K562 (cell line): ENCODE results near the gene WFIKKN1. TPM values are rescaled to one million over a fixed set of nuclear protein-coding genes. Genes with fewer than 3 reads are reported as not detected.

ENCODE experiments used
- ADNP ChIP-seq: fragments of 200-800 bp; sonication (Bioruptor generic); IDR thresholded peaks from 2 replicates; pipeline ENCODE4 v1.6.1; 2016; ENCODE audit warnings: missing genetic modification characterization, missing compliant biosample characterization
- ARID1B ChIP-seq: fragments of 450-650 bp; IDR thresholded peaks from 2 replicates; pipeline ENCODE4 v1.6.1; 2016; ENCODE audit warnings: antibody characterized with exemption, mild to moderate bottlenecking, inconsistent platforms
- CBX2 ChIP-seq: fragments of 200-600 bp; sonication (generic); IDR thresholded peaks from one replicate; pipeline ENCODE4 v1.6.1; 2012; ENCODE audit warnings: mild to moderate bottlenecking, low read length, inconsistent platforms; ENCODE audit not compliant: insufficient read depth, poor library complexity, severe bottlenecking
- CEBPG ChIP-seq, 3 experiments: fragments of 200-800 bp in 1 of 3; sonication (Bioruptor generic) in 1 of 3; sonication (generic) in 1 of 3; formaldehyde crosslinking in 1 of 3; IDR thresholded peaks in 2 of 3; conservative IDR thresholded peaks in 1 of 3; 2 replicates each; pipeline versions ENCODE4 v1.6.1 to v1.8.0; 2016 to 2022; ENCODE audit warnings: missing compliant biosample characterization in 2 of 3, missing genetic modification characterization in 2 of 3, mild to moderate bottlenecking in 1 of 3, missing genetic modification reagents in 1 of 3
- CGGBP1 ChIP-seq: fragments of 250-450 bp; sonication (Bioruptor Pico); IDR thresholded peaks from 2 replicates; pipeline ENCODE4 v1.9.0; 2021; ENCODE audit warnings: mild to moderate bottlenecking
- CREB5 ChIP-seq: fragments of 250-450 bp; sonication (Bioruptor Pico); IDR thresholded peaks from 2 replicates; pipeline ENCODE4 v1.5.0; 2020; ENCODE audit warnings: mild to moderate bottlenecking
- ERF ChIP-seq: fragments of 450-650 bp; formaldehyde crosslinking; IDR thresholded peaks from 2 replicates; pipeline ENCODE4 v1.4.0; 2020; ENCODE audit warnings: mild to moderate bottlenecking, mixed read lengths
- HBP1 ChIP-seq: fragments of 450-650 bp; formaldehyde crosslinking; IDR thresholded peaks from 2 replicates; pipeline ENCODE4 v1.4.0; 2022; ENCODE audit warnings: missing genetic modification characterization
- NCOA2 ChIP-seq, 2 experiments: fragments of 450-650 bp; IDR thresholded peaks; 2 replicates each; pipeline ENCODE4 v1.6.1; 2018; ENCODE audit warnings: mild to moderate bottlenecking in 2 of 2, moderate library complexity in 1 of 2; ENCODE audit not compliant: partially characterized antibody in 2 of 2
- PHTF2 ChIP-seq: fragments of 250-450 bp; sonication (Bioruptor Pico); IDR thresholded peaks from 2 replicates; pipeline ENCODE4 v1.5.0; 2021; ENCODE audit warnings: mild to moderate bottlenecking
- POLR2AphosphoS5 ChIP-seq: IDR thresholded peaks from 2 replicates; pipeline ENCODE4 v1.6.1; 2011; ENCODE audit warnings: mild to moderate bottlenecking, low read depth, low read length, moderate library complexity; ENCODE audit not compliant: control insufficient read depth, insufficient read depth
- SRSF3 ChIP-seq: fragments of 200-400 bp; formaldehyde crosslinking; IDR thresholded peaks from 2 replicates; pipeline ENCODE4 v1.6.1; 2016; ENCODE audit warnings: mild to moderate bottlenecking, low read length, moderate library complexity; ENCODE audit not compliant: insufficient read depth
- STAT6 ChIP-seq: sonication (generic); formaldehyde crosslinking; IDR thresholded peaks from 2 replicates; pipeline ENCODE4 v1.8.1; 2023; ENCODE audit warnings: mild to moderate bottlenecking, missing genetic modification reagents
- TARDBP ChIP-seq: fragments of 450-650 bp; IDR thresholded peaks from 2 replicates; pipeline ENCODE4 v1.6.1; 2016
- ZBTB12 ChIP-seq: fragments of 250-450 bp; sonication (Bioruptor Pico); IDR thresholded peaks from 2 replicates; pipeline ENCODE4 v1.4.0; 2020
- ZNF175 ChIP-seq: fragments of 200-800 bp; sonication (Bioruptor generic); IDR thresholded peaks from 2 replicates; pipeline ENCODE4 v1.6.1; 2016; ENCODE audit warnings: low read depth, mild to moderate bottlenecking, missing genetic modification characterization, missing compliant biosample characterization
- ZNF224 ChIP-seq: sonication (generic); formaldehyde crosslinking; IDR thresholded peaks from 2 replicates; pipeline ENCODE4 v1.8.0; 2022; ENCODE audit warnings: mild to moderate bottlenecking, missing genetic modification reagents
- ZNF354B ChIP-seq: fragments of 250-450 bp; sonication (Bioruptor Pico); IDR thresholded peaks from 2 replicates; pipeline ENCODE4 v1.4.0; 2020
- ZNF431 ChIP-seq: sonication (generic); formaldehyde crosslinking; IDR thresholded peaks from 2 replicates; pipeline ENCODE4 v1.8.0; 2022; ENCODE audit warnings: mild to moderate bottlenecking, missing genetic modification reagents
- polyA plus RNA-seq, 8 experiments: library from polyadenylated mRNA; depleted of rRNA in 4 of 8; stranded (reverse) in 5 of 8; unstranded in 3 of 8; fragments of >200 nt; fragmentation: Nextera tagmentation in 2 of 8; fragmentation: Illumina TruSeq in 1 of 8; extraction: Ambion mirVana in 2 of 8; extraction: Trizol in 1 of 8; gene quantifications; 2 replicates each; pipeline versions ENCODE4 v1.2.1 to v1.2.3, GENCODE V29; 2011 to 2014; ENCODE audit warnings: inconsistent platforms in 1 of 8, missing spikeins in 1 of 8
- total RNA-seq, 7 experiments: library from RNA; depleted of rRNA in 6 of 7; stranded (reverse); fragments of >200 nt in 6 of 7; fragmentation: Illumina TruSeq in 2 of 7; extraction: Trizol in 2 of 7; gene quantifications; 2 replicates each; pipeline versions ENCODE4 v1.2.1 to v1.2.3, GENCODE V29; 2011 to 2021; ENCODE audit warnings: low replicate concordance in 1 of 7

The WFIKKN1 gene
- total and polyA plus RNA-seq, 9 of the 15 experiments (the other 6 are each of a cell fraction or from before 2014, with no cell fraction given) = 0.14 to 1.1 (median 0.50) TPM; not detected in 4

GRCh38 chr16:636206-637080 is 5.7 kb downstream of the WFIKKN1 start, which contains the start of gene METTL26 (continued):
- TF ChIP-seq ADNP (tag) (no peak), ZNF175 (no peak; the same call in 1 of the 2 replicates), CEBPG (CRISPR knock-in tag; IDR thresholded peaks at IDR 0.05) (no peak; the same call in 1 of the 2 replicates), CEBPG (tag; conservative IDR thresholded peaks at IDR 0.05 in 1 of 2, IDR thresholded peaks at IDR 0.05 in 1 of 2) (no peak), CGGBP1 (peak; percentile 86; the same call in 1 of the 2 replicates), CBX2 (no peak), CREB5 (CRISPR knock-in tag) (no peak), ZNF354B (no peak), STAT6 (CRISPR knock-in tag) (peak; percentile 65; the same call in 1 of the 2 replicates), HBP1 (0 out of 2 replicates have a peak, but pooled peaks have one; percentile 59), ARID1B (no peak), ZNF431 (CRISPR knock-in tag) (0 out of 2 replicates have a peak, but pooled peaks have one; percentile 62), PHTF2 (CRISPR knock-in tag) (no peak), ZNF224 (CRISPR knock-in tag) (no peak), POLR2AphosphoS5 (peak; percentile 42; the same call in 1 of the 2 replicates), SRSF3 (no peak), NCOA2 (IDR thresholded peaks at IDR 0.05; ENCODE audit: partially characterized antibody in 2 of 2) (no peak), ERF (CRISPR knock-in tag) (peak; percentile 21; the same call in 1 of the 2 replicates), ZBTB12 (CRISPR knock-in tag) (no peak), TARDBP (peak; percentile 73; the same call in 1 of the 2 replicates)
